ENCODE results near the gene ANO8.

DNA sequence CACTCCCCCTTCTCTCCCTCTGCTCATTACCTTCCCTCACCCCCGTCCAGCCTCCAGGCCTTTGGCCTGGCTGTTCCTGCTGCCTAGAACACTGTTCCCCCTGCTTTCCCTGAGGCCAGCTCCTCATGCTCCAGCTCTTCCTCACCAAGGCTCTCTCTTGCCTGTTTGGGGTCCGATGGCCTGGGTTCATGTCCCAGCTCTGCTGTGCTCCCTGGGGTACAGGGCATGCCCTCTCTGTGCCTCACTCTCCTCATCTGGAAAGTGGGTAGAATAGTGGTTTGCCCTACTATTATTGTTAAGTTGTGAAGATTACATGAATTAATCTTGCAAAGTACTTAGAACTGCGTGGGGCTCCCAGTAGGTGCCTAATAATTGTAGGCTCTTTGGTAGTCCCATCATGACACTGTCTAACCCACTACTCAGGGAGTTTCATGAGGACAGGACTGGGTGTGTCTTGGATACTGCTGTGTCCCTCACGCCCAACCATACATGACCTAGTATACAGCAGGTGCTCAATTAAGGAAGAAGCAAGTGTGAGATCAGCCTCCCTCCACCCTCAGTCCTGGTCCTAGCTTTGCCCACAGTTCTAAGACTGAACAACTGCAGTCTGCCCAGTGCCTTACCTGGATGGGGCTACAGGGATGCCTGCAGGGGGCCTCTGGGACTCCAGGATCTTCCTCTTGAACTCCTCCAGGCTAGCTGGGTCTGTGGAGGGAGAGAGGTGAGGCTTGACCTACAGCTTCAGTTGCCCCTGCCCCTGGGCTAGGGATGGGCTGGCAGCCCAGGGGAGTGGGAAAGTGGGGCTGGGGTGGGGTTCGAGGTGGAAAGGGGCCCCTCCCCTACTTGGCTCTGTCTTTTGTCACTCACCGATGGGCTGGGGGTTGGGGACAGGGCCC, 25.5 kb upstream of the ANO8 start:
- TF ChIP-seq EP300 (IDR thresholded peaks at IDR 0.05; ENCODE audit: borderline replicate concordance in 1 of 2, low read depth in 2 of 2, low read length in 2 of 2) (no peak), MAFK (IDR thresholded peaks at IDR 0.05; ENCODE audit: low read depth, low read length) (no peak), POLR2A (IDR thresholded peaks at IDR 0.05; ENCODE audit: control extremely low read depth in 1 of 2, low read depth in 2 of 2, low read length in 2 of 2) (no peak), EZH2 (IDR thresholded peaks at IDR 0.05; ENCODE audit: low read depth, low read length, severe bottlenecking) (no peak), TCF12 (IDR thresholded peaks at IDR 0.05; ENCODE audit: low read depth, low read length) (no peak), HDAC6 (IDR thresholded peaks at IDR 0.05; ENCODE audit: low read depth, low read length) (no peak), SUZ12 (IDR thresholded peaks at IDR 0.05; ENCODE audit: low read length) (no peak), CEBPB (IDR thresholded peaks at IDR 0.05; ENCODE audit: low read depth, low read length) (no peak)

Measured in H1 (cell line).